RPMI8226 (cell line): ENCODE measurements around the gene TLCD3A.
"Not testable (repeated sequence)": the region's sequence is repeated elsewhere in the genome, so short reads cannot be mapped to it uniquely, and the experiment has no call there.

Source experiments
- DNase-seq: peaks from one replicate; pipeline ENCODE4 v3.0.0-alpha.2; 2015

The TLCD3A gene

DNA sequence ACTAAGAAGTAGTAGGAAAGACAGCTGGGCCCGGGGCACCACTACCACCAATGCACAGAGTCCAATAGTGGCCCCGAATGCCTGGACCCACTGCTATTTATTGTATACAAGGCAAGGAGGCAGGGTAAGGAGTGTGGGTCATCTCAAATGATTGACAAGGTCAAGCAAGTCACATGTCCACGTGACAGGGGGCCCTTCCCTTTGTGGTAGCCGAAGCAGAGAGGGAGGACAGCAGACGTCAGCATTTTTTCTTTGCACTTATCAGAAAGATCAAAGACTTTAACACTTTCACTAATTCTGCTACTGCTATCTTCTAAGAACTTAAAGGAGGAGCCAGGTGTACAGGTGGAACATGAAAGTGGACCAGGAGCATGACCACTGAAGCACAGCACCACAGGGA lies 24.3 kb upstream of the TLCD3A start:
- no peak for DNase-seq

DNA sequence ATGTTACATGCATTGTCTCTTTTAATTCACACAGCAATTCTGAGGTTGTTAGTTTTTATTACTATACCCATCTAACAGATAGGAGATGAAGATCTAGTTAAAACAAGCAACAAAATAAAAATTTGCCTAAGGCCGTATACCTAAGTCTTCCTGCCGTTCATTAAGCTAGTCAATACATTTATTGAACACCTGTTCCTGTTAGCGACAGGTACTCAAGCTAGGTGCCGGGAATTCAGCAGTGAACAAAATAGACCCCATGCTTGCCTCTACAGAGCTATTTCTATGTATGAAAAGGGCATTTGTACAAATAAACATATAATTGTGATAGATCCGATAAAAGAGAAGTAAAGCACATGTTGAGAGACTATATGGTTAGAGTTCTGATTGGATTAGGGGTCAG lies 14.3 kb upstream of the TLCD3A start:
- no peak for DNase-seq

- DNase-seq, result no peak
Measured at GRCh38 chr17:720706-721539, 11.5 kb upstream of the TLCD3A start.

DNA sequence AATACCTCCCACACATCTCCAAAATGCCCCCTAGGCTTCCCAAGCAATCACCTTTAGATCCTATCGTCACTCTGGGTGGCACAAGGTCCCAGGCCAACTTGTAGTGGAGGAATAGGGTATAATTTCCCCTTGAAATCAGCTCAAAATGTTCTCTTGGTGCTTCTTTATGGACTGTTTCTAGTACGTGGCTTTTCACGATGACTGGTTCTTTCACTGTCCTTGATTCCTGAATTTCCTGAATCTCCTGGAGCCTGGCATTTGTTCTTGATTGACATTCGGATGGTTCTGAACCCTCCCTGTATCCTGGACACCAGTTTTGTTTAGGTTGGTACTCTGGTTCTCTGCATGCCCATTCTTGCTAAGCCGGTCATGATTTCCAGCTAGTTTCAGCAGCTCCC lies 10.9 kb upstream of the TLCD3A start:
- DNase-seq, result no peak

- no peak for DNase-seq
Measured at GRCh38 chr17:725084-725483, 7.3 kb upstream of the TLCD3A start.

DNA sequence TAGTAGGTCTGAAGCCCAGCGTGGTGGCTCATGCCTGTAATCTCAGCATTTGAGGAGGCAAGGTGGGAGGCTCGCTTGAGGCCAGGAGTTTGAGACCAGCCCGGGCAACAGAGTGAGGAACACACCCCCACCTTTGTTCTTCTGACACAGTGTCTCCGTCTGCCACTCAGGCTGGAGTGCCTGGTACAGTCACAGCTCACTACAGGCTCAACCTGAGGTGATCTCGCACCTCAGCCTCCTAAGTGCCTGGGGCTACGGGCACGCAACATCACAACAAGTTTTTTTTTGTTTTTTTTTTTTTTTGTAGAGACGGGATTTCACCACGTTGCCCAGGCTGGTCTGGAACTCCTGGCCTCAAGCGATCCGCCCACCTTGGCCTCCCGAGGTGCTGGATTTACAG lies 6.7 kb upstream of the TLCD3A start:
- DNase-seq, result no peak

DNA sequence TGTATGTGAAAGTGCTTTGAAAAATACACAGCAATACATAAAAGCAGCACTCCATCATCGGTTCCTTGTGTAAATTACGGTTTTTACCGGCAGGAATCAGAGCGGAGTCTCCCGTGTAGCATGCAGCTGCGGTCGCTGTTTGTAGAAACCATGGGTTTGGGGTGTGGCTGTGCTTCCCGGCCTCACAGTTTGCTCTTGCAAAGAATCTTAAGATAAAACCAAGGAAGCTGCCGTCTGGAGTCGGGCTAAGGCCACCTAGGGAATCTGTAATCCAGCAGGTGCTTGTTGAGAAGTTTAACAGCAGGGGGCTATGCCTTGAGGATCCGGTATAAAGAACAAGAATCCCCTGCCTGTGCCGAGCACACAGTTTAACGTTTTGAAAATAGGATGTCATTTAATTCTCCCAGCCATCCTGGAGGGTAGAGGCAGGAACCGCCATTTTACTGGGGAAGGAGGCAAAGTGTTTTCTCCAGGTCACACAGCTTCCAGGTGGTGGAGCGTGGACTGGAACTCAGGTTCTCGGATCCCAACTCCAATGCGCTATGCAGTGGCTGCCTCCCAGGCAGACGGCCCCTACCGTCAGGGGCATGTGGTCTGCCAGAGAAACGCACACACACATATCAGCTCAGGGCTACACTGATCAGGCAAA lies 6.0 kb upstream of the TLCD3A start:
- no peak for DNase-seq

DNA sequence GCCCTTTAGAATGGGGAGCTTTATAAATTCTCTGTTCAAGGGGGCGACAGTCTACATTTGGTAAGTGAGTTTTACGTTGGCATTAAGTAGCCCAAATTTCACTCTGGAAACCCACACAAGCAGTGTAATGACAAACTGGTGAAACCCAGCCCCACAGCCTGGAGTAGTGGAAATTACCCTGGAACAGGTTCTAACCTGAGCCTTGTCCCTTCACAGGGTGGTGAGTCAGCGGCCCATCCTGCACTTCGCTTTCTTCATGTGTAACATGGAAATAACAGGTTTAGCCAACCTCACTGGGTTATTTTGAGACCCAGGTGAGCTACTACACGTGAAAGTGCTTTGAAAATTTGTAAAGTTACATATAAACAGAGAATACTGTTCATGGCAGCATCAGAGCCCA lies 3.5 kb upstream of the TLCD3A start:
- no peak for DNase-seq

GRCh38 chr17:731644-732066 lies 741 bp upstream of the TLCD3A start:
- DNase-seq, result no peak

DNA sequence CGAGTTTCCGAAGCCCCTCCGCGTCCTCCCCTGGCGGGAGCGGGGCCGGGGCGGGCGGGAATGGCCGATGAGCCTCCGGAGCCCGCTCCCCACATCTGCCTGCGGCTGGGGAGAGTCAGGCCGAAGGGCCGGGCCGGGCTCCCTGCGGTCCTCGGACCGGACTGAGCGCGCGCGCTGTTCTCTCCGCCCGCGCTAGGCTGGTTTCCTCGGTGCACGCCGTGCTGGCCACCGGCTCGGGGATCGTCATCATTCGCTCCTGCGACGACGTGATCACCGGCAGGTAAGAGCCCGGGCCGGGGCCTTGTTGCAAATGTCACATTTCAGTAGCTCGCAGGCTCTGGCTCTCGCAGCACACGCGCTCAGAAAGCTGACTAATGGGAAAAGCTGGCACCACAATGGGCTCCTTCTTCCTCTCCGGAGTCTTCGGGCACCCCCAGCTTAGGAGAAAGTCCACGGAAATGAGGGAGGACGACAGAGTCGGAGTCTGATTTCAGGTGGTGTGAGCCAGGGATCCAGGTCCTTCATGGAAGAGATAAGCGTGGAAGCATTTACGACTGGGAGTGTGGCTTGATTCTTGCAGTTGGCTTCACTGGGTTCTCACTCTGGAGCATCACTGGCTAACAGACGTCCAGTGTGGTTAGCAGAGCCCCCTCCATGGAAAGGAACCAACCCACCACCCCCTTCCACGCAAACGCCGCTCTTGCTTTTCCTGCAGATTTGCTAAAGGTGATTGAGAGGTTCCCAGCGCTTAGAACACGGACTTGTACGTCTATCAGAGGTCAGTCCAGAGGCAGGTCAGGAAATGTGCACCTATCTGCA lies 715 bp downstream of the TLCD3A start:
- DNase-seq, result no peak

GRCh38 chr17:733743-734142 lies 1.3 kb downstream of the TLCD3A start:
- DNase-seq, result no peak

DNA sequence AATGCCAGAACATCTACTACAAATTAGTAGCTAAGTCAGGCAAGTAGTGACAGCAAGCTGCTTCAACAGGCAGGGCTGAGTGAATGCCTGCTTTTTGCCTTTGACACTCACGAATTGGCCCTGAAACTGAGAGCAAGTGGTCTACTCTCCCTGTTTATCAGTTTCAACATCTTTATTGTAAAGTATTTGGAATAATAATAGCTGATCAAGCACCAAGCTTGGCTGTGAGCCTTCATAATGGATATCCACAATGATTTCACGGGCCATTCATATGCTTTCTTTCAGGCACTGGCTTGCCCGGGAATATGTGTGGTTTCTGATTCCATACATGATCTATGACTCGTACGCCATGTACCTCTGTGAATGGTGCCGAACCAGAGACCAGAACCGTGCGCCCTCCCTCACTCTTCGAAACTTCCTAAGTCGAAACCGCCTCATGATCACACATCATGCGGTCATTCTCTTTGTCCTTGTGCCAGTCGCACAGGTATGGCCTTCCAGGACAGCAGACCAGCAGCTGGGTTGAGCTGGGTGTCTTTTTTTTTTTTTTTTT lies 5.2 kb downstream of the TLCD3A start:
- DNase-seq, result no peak

- peak; percentile 7 for DNase-seq
Measured at GRCh38 chr17:740240-741017, 8.0 kb downstream of the TLCD3A start.

GRCh38 chr17:742147-742793 lies 9.9 kb downstream of the TLCD3A start:
- no peak for DNase-seq

DNA sequence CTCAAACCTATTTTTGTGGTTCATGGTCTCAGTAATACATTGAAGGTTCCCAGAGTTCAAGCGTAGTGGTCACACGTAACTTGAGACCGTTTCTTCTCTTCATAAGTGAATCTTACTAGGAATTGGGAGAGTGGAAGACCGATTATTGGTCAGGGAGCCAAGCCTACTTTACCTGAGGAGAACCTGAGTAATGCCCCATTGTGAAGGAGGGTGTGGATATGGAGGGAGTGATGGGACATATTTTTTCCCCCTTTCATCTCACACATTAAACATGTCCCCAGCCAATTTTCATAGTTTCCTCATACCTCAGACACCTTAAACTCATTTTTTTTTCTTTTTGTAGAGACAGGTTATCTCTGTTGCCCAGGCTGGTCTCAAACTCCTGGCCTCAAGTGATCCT lies 10.7 kb downstream of the TLCD3A start:
- DNase-seq, result no peak

- DNase-seq, result no peak
Measured at GRCh38 chr17:744937-745336, 12.5 kb downstream of the TLCD3A start.

DNA sequence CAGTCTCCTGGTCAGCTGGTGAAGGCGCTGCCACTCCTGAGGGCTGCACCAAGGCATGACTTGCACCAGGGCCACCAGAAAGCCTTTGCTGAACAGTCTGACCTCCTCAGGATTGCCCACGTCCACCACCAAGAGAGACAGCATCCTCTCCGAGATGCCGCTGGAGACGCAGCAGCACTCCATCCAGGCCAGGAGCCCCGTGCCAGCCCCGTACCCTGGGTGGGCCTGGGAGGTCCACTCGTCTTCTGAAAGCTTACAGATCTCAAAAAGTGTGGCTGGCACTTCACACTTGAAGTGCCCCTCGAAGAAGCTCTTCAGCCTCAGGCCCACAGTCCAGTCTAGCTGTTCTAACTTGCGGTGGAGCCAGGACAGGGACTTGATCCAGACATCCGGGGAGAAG lies 13.0 kb downstream of the TLCD3A start:
- DNase-seq, result no peak

GRCh38 chr17:746181-746580 lies 13.8 kb downstream of the TLCD3A start:
- DNase-seq, result no peak

DNA sequence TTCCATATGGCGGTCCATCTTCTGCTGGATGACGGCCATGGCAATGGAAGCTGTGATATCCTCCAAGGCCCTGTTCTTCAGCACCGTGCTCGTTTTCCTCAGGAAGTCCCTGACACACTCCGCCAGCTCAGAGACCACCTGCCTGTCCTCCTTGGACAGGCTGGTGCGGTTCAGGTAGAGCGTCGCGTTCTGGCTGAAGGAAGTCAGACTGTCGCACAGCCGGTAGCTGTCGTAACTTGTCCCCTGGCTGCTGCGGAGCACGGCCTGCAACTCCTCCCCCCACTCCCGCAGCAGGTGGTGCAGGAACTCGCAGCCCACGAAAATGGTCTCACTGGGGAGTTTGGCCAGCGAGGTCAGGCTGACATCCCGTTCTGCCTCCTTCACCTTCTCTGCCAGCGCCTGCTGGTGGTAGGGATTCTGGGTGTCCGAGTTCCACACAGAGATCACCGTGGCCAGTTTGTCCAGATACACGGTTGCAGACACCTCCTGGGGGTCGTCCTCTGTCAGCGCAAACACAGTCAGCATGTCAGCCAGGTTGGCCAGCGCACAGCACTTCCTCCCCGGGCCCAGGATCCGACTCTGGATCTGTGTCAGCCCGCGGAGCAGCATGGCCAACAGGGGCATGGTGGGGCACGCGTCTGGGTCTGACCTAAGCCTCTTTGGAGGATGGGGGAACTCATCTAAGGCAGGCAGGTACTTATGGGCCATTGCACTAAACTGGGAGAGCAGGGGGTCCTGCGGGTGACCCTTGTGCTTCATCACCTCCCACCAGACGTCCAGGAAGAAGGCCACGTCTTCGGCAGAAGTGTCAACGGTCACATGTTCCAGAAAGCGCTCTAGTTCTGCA lies 14.6 kb downstream of the TLCD3A start:
- DNase-seq, result no peak

- DNase-seq, result not testable (repeated sequence)
Measured at GRCh38 chr17:748604-749003, 16.2 kb downstream of the TLCD3A start.

DNA sequence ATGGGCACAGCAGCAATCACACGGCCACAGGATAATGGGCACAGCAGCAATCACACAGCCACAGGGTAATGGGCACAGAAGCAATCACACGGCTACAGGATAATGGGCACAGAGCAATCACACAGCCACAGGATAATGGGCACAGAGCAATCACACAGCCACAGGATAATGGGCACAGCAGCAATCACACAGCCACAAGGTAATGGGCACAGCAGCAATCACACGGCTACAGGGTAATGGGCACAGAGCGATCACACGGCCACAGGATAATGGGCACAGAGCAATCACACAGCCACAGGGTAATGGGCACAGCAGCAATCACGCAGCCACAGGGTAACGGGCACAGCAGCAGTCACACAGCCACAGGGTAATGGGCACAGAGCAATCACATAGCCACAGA lies 17.0 kb downstream of the TLCD3A start:
- DNase-seq, result not testable (repeated sequence)
